GM21737 (cell line): Measurements from ENCODE around the gene KCNQ1.

Experiments used
- ATAC-seq: cut with Tn5 transposase; IDR thresholded peaks from one replicate; pipeline ENCODE4 v1.9.1; 2021; ENCODE audit warnings: mild to moderate bottlenecking, moderate library complexity; ENCODE audit not compliant: unreplicated experiment

The KCNQ1 gene

GRCh38 chr11:2770096-2770751 lies 325.4 kb downstream of the KCNQ1 start:
- ATAC-seq = no peak

GRCh38 chr11:2770761-2771301 lies 326.0 kb downstream of the KCNQ1 start:
- ATAC-seq = no peak

GRCh38 chr11:2771758-2772466 lies 327.1 kb downstream of the KCNQ1 start:
- no peak for ATAC-seq

GRCh38 chr11:2772544-2773031 lies 327.8 kb downstream of the KCNQ1 start:
- ATAC-seq = no peak

- no peak for ATAC-seq
Measured at GRCh38 chr11:2774173-2775082, 329.6 kb downstream of the KCNQ1 start.

GRCh38 chr11:2775083-2775625 lies 330.3 kb downstream of the KCNQ1 start:
- ATAC-seq = no peak

- no peak for ATAC-seq
Measured at GRCh38 chr11:2775626-2776350, 331.0 kb downstream of the KCNQ1 start.

- no peak for ATAC-seq
Measured at GRCh38 chr11:2776351-2777061, 331.7 kb downstream of the KCNQ1 start.

GRCh38 chr11:2777386-2777785 lies 332.6 kb downstream of the KCNQ1 start:
- ATAC-seq = no peak

GRCh38 chr11:2777871-2778629 lies 333.2 kb downstream of the KCNQ1 start:
- ATAC-seq = no peak

- peak; percentile 45 for ATAC-seq
Measured at GRCh38 chr11:2778630-2779498, 334.1 kb downstream of the KCNQ1 start.

GRCh38 chr11:2779499-2779980 lies 334.7 kb downstream of the KCNQ1 start:
- ATAC-seq = no peak

- no peak for ATAC-seq
Measured at GRCh38 chr11:2779981-2780849, 335.4 kb downstream of the KCNQ1 start.

GRCh38 chr11:2780850-2781407 lies 336.1 kb downstream of the KCNQ1 start:
- ATAC-seq = no peak

GRCh38 chr11:2781408-2782274 lies 336.8 kb downstream of the KCNQ1 start:
- ATAC-seq = no peak
